HEK293T (cell line): Measurements from ENCODE around the gene EFHC2.

Source experiments
- CTCF ChIA-PET: fragments of 350-600 bp; formaldehyde crosslinking; extraction: SDS; loops from one replicate; lab custom pipeline; 2021; ENCODE audit warnings: antibody characterized with exemption, inconsistent platforms; lab: Yijun Ruan, JAX
- POLR2A ChIA-PET: fragments of 350-600 bp; formaldehyde crosslinking; extraction: SDS; loops from one replicate; lab custom pipeline; 2020; ENCODE audit warnings: antibody characterized with exemption, inconsistent platforms; lab: Yijun Ruan, JAX
- DNase-seq: peaks from one replicate; pipeline ENCODE4 v3.0.0; 2012; ENCODE audit warnings: mixed read lengths; ENCODE audit errors: extremely low spot score
- ARNT ChIP-seq: fragments of 450-650 bp; IDR thresholded peaks from 2 replicates; pipeline ENCODE4 v1.6.1; 2017; ENCODE audit warnings: mild to moderate bottlenecking
- BHLHE40 ChIP-seq: fragments of 450-650 bp; IDR thresholded peaks from 2 replicates; pipeline ENCODE4 v1.6.1; 2016; ENCODE audit warnings: mild to moderate bottlenecking, moderate library complexity, borderline replicate concordance
- CTBP1 ChIP-seq: fragments of 450-650 bp; IDR thresholded peaks from 2 replicates; pipeline ENCODE4 v1.6.1; 2016; ENCODE audit warnings: borderline replicate concordance
- ELF4 ChIP-seq: fragments of 450-650 bp; IDR thresholded peaks from 2 replicates; pipeline ENCODE4 v1.6.1; 2017; ENCODE audit warnings: antibody characterized with exemption
- FOXA1 ChIP-seq: fragments of 450-650 bp; IDR thresholded peaks from 2 replicates; pipeline ENCODE4 v1.6.1; 2016; ENCODE audit warnings: mild to moderate bottlenecking
- FOXK2 ChIP-seq: fragments of 450-650 bp; IDR thresholded peaks from 2 replicates; pipeline ENCODE4 v1.6.1; 2016; ENCODE audit warnings: mild to moderate bottlenecking
- FOXM1 ChIP-seq: fragments of 450-650 bp; IDR thresholded peaks from 2 replicates; pipeline ENCODE4 v1.6.1; 2017; ENCODE audit warnings: mild to moderate bottlenecking, borderline replicate concordance
- HDGF ChIP-seq: fragments of 450-650 bp; IDR thresholded peaks from 2 replicates; pipeline ENCODE4 v1.6.1; 2017; ENCODE audit warnings: antibody characterized with exemption, borderline replicate concordance
- L3MBTL2 ChIP-seq: fragments of 450-650 bp; conservative IDR thresholded peaks from 2 replicates; pipeline ENCODE4 v1.6.1; 2016; ENCODE audit warnings: mild to moderate bottlenecking
- LEF1 ChIP-seq: fragments of 450-650 bp; IDR thresholded peaks from 2 replicates; pipeline ENCODE4 v1.6.1; 2017; ENCODE audit warnings: mild to moderate bottlenecking, borderline replicate concordance
- NFRKB ChIP-seq: fragments of 450-650 bp; IDR thresholded peaks from 2 replicates; pipeline ENCODE4 v1.6.1; 2016; ENCODE audit warnings: mild to moderate bottlenecking, moderate library complexity
- PKNOX1 ChIP-seq: fragments of 450-650 bp; IDR thresholded peaks from 2 replicates; pipeline ENCODE4 v1.6.1; 2016
- SP1 ChIP-seq: fragments of 450-650 bp; IDR thresholded peaks from 2 replicates; pipeline ENCODE4 v1.6.1; 2017
- SUZ12 ChIP-seq: fragments of 450-650 bp; IDR thresholded peaks from 2 replicates; pipeline ENCODE4 v1.6.1; 2016; ENCODE audit warnings: mild to moderate bottlenecking
- TARDBP ChIP-seq: fragments of 450-650 bp; IDR thresholded peaks from 2 replicates; pipeline ENCODE4 v1.6.1; 2016
- ZNF384 ChIP-seq: fragments of 450-650 bp; IDR thresholded peaks from 2 replicates; pipeline ENCODE4 v1.6.1; 2016

Gene EFHC2

GRCh38 chrX:44156726-44157125 is 186.7 kb downstream of the EFHC2 start:
- ChIA-PET CTCF (no interaction called here), POLR2A (no interaction called here)
- TF ChIP-seq ARNT = no peak
- no peak for TF ChIP-seq CTBP1
- no peak for TF ChIP-seq FOXK2
- no peak for TF ChIP-seq NFRKB
- no peak for TF ChIP-seq ELF4
- no peak for TF ChIP-seq ZNF384
- TF ChIP-seq PKNOX1 = no peak
- no peak for TF ChIP-seq TARDBP
- no peak for TF ChIP-seq L3MBTL2
- no peak for TF ChIP-seq LEF1
- no peak for TF ChIP-seq SP1
- no peak for TF ChIP-seq FOXM1
- no peak for TF ChIP-seq FOXA1
- no peak for TF ChIP-seq BHLHE40
- no peak for TF ChIP-seq HDGF
- no peak for TF ChIP-seq SUZ12
- DNase-seq = no peak

- TF ChIP-seq PKNOX1 = 0 out of 2 replicates have a peak, but pooled peaks have one; percentile 7
- TF ChIP-seq NFRKB = no peak
- POLR2A ChIA-PET = no interaction called here
- CTCF ChIA-PET = no interaction called here
- DNase-seq = no peak
These were observed 188.3 kb downstream of the EFHC2 start for GRCh38 chrX:44155126-44155525.

GRCh38 chrX:44152852-44153251 is 190.6 kb downstream of the EFHC2 start:
- POLR2A ChIA-PET = no interaction called here
- CTCF ChIA-PET = no interaction called here
- TF ChIP-seq TARDBP (no peak), FOXM1 (no peak), CTBP1 (no peak), FOXK2 (no peak), ARNT (no peak), L3MBTL2 (no peak), SUZ12 (no peak), LEF1 (no peak), NFRKB (no peak), BHLHE40 (no peak), HDGF (no peak), ELF4 (no peak), PKNOX1 (no peak), ZNF384 (no peak), FOXA1 (no peak)
- no peak for DNase-seq

GRCh38 chrX:44147130-44147529 is 196.3 kb downstream of the EFHC2 start:
- DNase-seq = no peak
- POLR2A ChIA-PET = no interaction called here
- no peak for TF ChIP-seq HDGF
- no peak for TF ChIP-seq ELF4
- no peak for TF ChIP-seq PKNOX1
- no peak for TF ChIP-seq SUZ12
- TF ChIP-seq L3MBTL2 = no peak
- TF ChIP-seq FOXK2 = no peak
- no peak for TF ChIP-seq CTBP1
- no peak for TF ChIP-seq ARNT
- no peak for TF ChIP-seq LEF1
- no peak for TF ChIP-seq SP1
- no peak for TF ChIP-seq FOXM1
- CTCF ChIA-PET = no interaction called here

- CTCF ChIA-PET = no interaction called here
- TF ChIP-seq L3MBTL2 = no peak
- no peak for TF ChIP-seq PKNOX1
- TF ChIP-seq SP1 = no peak
- no peak for TF ChIP-seq SUZ12
- TF ChIP-seq ARNT = no peak
- TF ChIP-seq ZNF384 = no peak
- TF ChIP-seq TARDBP = no peak
- no peak for TF ChIP-seq LEF1
- no peak for TF ChIP-seq CTBP1
- TF ChIP-seq BHLHE40 = no peak
- TF ChIP-seq HDGF = no peak
- TF ChIP-seq FOXK2 = no peak
- TF ChIP-seq ELF4 = no peak
- TF ChIP-seq FOXA1 = no peak
- no peak for TF ChIP-seq FOXM1
- no peak for TF ChIP-seq NFRKB
These were observed 199.1 kb downstream of the EFHC2 start for GRCh38 chrX:44144177-44144945.

More at GRCh38 chrX:44144177-44144945, 199.1 kb downstream of the EFHC2 start:
- POLR2A ChIA-PET = no interaction called here
- no peak for DNase-seq
